22Rv1 (cell line): Measurements from ENCODE around the gene SLC6A14.

Source experiments
- ZFX ChIP-seq: fragments of 450-650 bp; IDR thresholded peaks from 2 replicates; pipeline ENCODE4 v1.6.1; 2017; ENCODE audit warnings: antibody characterized with exemption, borderline replicate concordance
- TF ChIP-seq, protein P1 (sequence below): fragments of 450-650 bp; IDR thresholded peaks from 2 replicates; pipeline ENCODE4 v1.5.1; 2017; ENCODE audit warnings: mild to moderate bottlenecking

DNA sequence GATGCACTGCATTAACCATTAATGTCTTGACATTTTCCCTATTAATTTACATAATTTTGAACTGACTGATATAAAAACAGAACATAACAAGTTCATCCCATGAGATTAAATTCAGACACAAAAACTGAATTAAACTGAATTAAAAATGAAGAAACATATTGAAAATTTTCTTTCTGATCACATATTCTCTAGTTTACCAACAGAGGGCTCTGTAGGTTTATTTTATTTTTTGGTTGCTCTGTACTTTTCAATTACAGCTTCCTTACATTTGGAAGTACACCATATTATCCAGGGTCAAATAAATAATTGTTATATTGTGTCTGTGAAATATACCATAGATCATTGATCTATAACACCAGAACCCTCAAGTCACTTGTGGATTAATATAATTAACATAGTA is 53.7 kb downstream of the SLC6A14 start:
- TF ChIP-seq, protein P1, sequence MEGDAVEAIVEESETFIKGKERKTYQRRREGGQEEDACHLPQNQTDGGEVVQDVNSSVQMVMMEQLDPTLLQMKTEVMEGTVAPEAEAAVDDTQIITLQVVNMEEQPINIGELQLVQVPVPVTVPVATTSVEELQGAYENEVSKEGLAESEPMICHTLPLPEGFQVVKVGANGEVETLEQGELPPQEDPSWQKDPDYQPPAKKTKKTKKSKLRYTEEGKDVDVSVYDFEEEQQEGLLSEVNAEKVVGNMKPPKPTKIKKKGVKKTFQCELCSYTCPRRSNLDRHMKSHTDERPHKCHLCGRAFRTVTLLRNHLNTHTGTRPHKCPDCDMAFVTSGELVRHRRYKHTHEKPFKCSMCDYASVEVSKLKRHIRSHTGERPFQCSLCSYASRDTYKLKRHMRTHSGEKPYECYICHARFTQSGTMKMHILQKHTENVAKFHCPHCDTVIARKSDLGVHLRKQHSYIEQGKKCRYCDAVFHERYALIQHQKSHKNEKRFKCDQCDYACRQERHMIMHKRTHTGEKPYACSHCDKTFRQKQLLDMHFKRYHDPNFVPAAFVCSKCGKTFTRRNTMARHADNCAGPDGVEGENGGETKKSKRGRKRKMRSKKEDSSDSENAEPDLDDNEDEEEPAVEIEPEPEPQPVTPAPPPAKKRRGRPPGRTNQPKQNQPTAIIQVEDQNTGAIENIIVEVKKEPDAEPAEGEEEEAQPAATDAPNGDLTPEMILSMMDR = peak; percentile 41
- TF ChIP-seq ZFX = no peak
